ENCODE data around the gene CEP152. TPM values are rescaled to one million over a fixed set of nuclear protein-coding genes. Genes with fewer than 3 reads are reported as not detected.

Gene CEP152
- total and polyA plus RNA-seq, 2 donors from 2014 or later: 1.4 to 4.5 TPM

- intact Hi-C loops (cut with DNase I): no loop called here
- Histone ChIP-seq H3K4me1 (ENCODE audit: control insufficient read depth in 2 of 3, insufficient read depth in 2 of 3, low read depth in 1 of 3, low read length in 3 of 3) (peaks cover 0 to 5% (median 2%) of the 10 kb centered on the region in 3 donors), H3K27ac (ENCODE audit: low read depth in 2 of 2, low read length in 2 of 2) (no peak overlapping the region), H3K27me3 (ENCODE audit: control insufficient read depth, insufficient read depth, low read length) (no peaks in the 10 kb centered on the region), H3K36me3 (ENCODE audit: control insufficient read depth in 2 of 3, insufficient read depth in 3 of 3, low read length in 3 of 3) (no peaks in the 10 kb centered on the region), H3K4me3 (ENCODE audit: low read length in 3 of 3) (no peak overlapping the region), H3K9me3 (ENCODE audit: control insufficient read depth in 2 of 3, insufficient read depth in 1 of 3, low read length in 3 of 3) (no peaks in the 10 kb centered on the region), H3K9ac (ENCODE audit: low read length in 3 of 3) (no peak overlapping the region)
- FAIRE-seq (no peak), DNase-seq (no peak)
- no peak for TF ChIP-seq CTCF (IDR thresholded peaks at IDR 0.05; ENCODE audit: borderline replicate concordance, extremely low read depth, insufficient read depth)
Measured at GRCh38 chr15:48851956-48852355, 41.1 kb upstream of the CEP152 start.

GRCh38 chr15:48850648-48851047 lies 39.8 kb upstream of the CEP152 start:
- Histone ChIP-seq H3K9ac (ENCODE audit: low read length in 3 of 3) (no peak overlapping the region), H3K4me3 (ENCODE audit: low read length in 3 of 3) (no peak overlapping the region), H3K4me1 (ENCODE audit: control insufficient read depth in 2 of 3, insufficient read depth in 2 of 3, low read depth in 1 of 3, low read length in 3 of 3) (peaks cover 0 to 4% (median 2%) of the 10 kb centered on the region in 3 donors), H3K27ac (ENCODE audit: low read depth in 2 of 2, low read length in 2 of 2) (no peak overlapping the region), H3K36me3 (ENCODE audit: control insufficient read depth in 2 of 3, insufficient read depth in 3 of 3, low read length in 3 of 3) (no peaks in the 10 kb centered on the region), H3K9me3 (ENCODE audit: control insufficient read depth in 2 of 3, insufficient read depth in 1 of 3, low read length in 3 of 3) (no peaks in the 10 kb centered on the region), H3K27me3 (ENCODE audit: control insufficient read depth, insufficient read depth, low read length) (no peaks in the 10 kb centered on the region)
- DNase-seq (no peak), FAIRE-seq (no peak)
- intact Hi-C loops (cut with DNase I): no loop called here
- no peak for TF ChIP-seq CTCF (IDR thresholded peaks at IDR 0.05; ENCODE audit: borderline replicate concordance, extremely low read depth, insufficient read depth)

- FAIRE-seq (no peak), DNase-seq (no peak)
- no peaks in the 10 kb centered on the region for H3K36me3 ChIP-seq (ENCODE audit: control insufficient read depth in 2 of 3, insufficient read depth in 3 of 3, low read length in 3 of 3)
- intact Hi-C loops (cut with DNase I): no loop called here
- H3K27me3 ChIP-seq (ENCODE audit: control insufficient read depth, insufficient read depth, low read length): no peaks in the 10 kb centered on the region
- no peak overlapping the region for H3K9ac ChIP-seq (ENCODE audit: low read length in 3 of 3)
- H3K4me1 ChIP-seq (ENCODE audit: control insufficient read depth in 2 of 3, insufficient read depth in 2 of 3, low read depth in 1 of 3, low read length in 3 of 3): no peaks in the 10 kb centered on the region
- H3K4me3 ChIP-seq (ENCODE audit: low read length in 3 of 3): no peak overlapping the region
- no peak for TF ChIP-seq CTCF (IDR thresholded peaks at IDR 0.05; ENCODE audit: borderline replicate concordance, extremely low read depth, insufficient read depth)
- no peaks in the 10 kb centered on the region for H3K9me3 ChIP-seq (ENCODE audit: control insufficient read depth in 2 of 3, insufficient read depth in 1 of 3, low read length in 3 of 3)
- H3K27ac ChIP-seq (ENCODE audit: low read depth in 2 of 2, low read length in 2 of 2): no peak overlapping the region
Measured at GRCh38 chr15:48845123-48845522, 34.3 kb upstream of the CEP152 start.

- FAIRE-seq: no peak
- H3K36me3 ChIP-seq (ENCODE audit: control insufficient read depth in 2 of 3, insufficient read depth in 3 of 3, low read length in 3 of 3): no peaks in the 10 kb centered on the region
- TF ChIP-seq CTCF (IDR thresholded peaks at IDR 0.05; ENCODE audit: borderline replicate concordance, extremely low read depth, insufficient read depth): no peak
- no peaks in the 10 kb centered on the region for H3K4me1 ChIP-seq (ENCODE audit: control insufficient read depth in 2 of 3, insufficient read depth in 2 of 3, low read depth in 1 of 3, low read length in 3 of 3)
- no peak overlapping the region for H3K9ac ChIP-seq (ENCODE audit: low read length in 3 of 3)
- no peaks in the 10 kb centered on the region for H3K9me3 ChIP-seq (ENCODE audit: control insufficient read depth in 2 of 3, insufficient read depth in 1 of 3, low read length in 3 of 3)
- intact Hi-C loops (cut with DNase I): no loop called here
- no peak overlapping the region for H3K27ac ChIP-seq (ENCODE audit: low read depth in 2 of 2, low read length in 2 of 2)
- no peaks in the 10 kb centered on the region for H3K27me3 ChIP-seq (ENCODE audit: control insufficient read depth, insufficient read depth, low read length)
- no peak overlapping the region for H3K4me3 ChIP-seq (ENCODE audit: low read length in 3 of 3)
- DNase-seq: no peak
Measured at GRCh38 chr15:48842501-48842900, 31.6 kb upstream of the CEP152 start.

Measured in kidney (tissue), 14 donors.